ENCODE data around the gene ZNF512B. TPM values are rescaled to one million over a fixed set of nuclear protein-coding genes. Genes with fewer than 3 reads are reported as not detected.
"Not testable (repeated sequence)": the region's sequence is repeated elsewhere in the genome, so short reads cannot be mapped to it uniquely, and the experiment has no call there.

The ZNF512B gene
- total RNA-seq (2014; rRNA removed; shearing (Covaris generic)) = 0.34 and 0.38 TPM in 2 replicates

DNA sequence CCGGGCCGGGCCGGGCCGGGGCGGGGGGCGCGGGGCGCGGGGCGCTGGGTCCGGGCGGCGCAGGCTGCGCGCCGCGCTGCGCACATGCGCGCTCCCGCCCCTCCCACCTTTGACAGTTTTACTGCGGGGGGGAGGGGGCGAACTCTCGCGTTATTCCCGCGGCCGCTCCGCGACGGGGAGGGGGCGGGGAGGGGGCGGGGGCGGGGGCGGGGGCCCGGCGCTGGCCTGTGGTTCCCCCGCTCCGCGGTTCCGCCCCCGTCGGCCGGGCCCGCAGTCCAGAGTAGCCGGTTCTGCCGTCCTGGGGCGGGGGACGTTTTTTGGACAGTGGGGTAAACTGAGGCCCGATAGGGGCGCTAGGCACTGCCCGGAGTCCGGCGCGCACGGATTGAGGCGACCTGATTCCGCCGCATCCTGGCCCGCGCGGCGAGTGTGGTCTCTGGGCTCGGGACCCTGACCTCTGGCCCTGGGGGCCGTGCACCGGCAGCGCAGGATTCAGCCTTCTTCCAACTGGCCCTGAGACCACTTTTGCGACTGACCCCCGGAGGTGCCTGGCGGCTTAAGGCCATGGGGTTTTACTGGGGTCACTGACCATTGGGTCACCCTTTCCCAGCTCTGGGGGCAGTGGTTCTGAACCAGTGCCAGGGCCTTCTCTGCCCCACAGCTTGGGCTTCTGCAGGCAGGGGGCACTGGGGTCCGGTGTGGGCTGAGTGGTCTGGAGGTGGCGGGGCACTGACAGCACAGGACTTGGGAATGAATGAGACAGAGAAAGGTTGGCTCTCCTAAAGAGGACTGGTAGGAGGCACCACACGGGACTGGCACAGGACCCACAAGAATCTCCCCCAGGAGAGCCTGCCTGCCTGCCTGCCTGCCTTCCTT is at the start of gene ZNF512B:
Gene ZNF512B, minus strand, starts transcription at position 93 of the 876 bp plus-strand sequence. CDS start 1,980 bp downstream, outside the sequence.
- DNase-seq (ENCODE audit: low spot score) = no peak

GRCh38 chr20:64015635-64016034 is 45.9 kb upstream of the ZNF512B start:
- DNase-seq (ENCODE audit: low spot score) = no peak

DNA sequence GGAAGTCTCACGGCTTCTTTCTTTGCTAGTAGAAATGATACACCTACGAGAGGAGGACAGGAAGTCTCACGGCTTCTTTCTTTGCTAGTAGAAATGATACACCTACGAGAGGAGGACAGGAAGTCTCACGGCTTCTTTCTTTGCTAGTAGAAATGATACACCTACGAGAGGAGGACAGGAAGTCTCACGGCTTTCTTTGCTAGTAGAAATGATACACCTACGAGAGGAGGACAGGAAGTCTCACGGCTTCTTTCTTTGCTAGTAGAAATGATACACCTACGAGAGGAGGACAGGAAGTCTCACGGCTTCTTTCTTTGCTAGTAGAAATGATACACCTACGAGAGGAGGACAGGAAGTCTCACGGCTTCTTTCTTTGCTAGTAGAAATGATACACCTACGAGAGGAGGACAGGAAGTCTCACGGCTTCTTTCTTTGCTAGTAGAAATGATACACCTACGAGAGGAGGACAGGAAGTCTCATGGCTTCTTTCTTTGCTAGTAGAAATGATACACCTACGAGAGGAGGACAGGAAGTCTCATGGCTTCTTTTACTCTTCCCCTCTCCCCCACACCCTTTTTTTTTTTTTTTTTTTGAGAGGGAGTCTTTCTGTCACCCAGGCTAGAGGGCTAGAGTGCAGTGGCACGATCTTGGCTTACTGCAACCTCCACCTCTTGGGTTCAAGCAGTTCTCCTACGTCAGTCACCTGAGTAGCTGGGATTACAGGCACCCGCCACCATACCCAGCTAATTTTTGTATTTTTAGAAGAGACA is 42.8 kb upstream of the ZNF512B start:
- DNase-seq (ENCODE audit: low spot score) = not testable (repeated sequence)

- DNase-seq (ENCODE audit: low spot score) = no peak
These were observed 41.6 kb upstream of the ZNF512B start for GRCh38 chr20:64011366-64011779.

DNA sequence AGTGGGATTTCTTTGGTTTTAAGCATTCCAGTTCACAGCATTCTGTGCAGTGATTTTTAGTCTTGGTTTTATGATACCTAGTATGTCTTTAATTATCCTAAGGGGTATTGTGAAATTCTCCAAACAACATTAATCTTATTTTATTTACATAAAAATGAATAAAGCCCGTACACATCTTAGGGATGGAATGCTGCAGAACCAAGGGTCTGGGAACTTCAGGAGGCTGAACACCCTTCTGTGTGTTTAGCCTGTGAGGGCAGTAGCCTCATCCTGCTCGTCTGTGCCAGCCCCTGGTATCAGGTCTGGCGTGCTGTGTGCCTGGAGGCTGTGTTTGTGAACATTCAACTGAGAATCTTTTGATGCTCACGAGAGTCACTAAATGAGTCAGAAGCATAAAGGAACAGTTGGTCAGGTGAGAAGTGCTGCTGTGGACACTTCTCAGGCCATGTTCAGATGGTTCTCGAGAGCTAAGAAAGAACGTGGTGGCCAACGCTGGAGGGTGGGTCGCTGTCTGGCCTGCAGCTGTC is 41.0 kb upstream of the ZNF512B start:
- DNase-seq (ENCODE audit: low spot score) = no peak

DNA sequence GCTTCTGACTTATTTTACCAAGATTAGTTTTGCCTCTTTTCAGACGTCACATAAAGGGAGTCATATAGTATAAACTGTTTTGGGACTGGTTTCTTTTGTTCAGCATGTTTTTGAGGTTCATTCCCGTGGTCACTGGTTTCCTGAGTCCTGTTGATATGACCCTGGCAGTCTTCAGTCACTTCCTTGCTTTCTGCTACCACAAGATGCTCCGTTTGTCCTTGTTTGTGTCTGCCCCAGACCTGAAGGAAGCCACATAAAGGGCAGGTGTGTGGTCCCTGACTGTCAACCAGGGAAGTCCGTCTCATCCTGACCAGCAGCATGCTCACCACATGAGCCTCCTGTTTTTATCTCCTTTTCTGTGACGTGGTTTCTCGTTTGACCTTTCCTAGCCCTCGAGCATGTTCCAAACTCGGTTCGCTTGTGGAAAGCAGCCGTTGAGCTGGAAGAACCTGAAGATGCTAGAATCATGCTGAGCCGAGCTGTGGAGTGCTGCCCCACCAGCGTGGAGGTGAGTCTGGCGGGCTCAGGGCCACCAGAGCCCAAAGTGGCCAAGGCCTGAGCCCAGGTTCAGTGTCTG is 40.2 kb upstream of the ZNF512B start:
- DNase-seq (ENCODE audit: low spot score) = no peak

DNA sequence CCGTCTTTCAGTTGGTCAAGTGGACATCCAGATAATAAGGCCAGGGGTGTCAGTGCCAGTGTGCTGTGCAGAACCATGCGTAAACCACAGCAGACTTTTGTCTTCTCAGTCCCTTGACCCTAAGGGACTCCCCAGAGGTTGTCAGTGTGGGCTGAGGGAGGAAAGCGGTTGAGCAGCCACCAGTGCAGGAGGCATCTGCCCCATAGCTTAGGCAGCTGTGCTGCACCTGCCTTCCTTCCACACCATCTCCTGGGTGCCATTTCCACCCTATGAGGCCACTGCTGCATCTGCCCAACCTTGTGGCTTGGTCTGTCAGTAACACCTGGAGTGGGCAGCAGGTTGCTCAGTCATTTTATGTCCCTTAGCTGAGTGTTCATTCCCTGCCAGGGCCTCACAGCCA is 37.2 kb upstream of the ZNF512B start:
- no peak for DNase-seq (ENCODE audit: low spot score)

DNA sequence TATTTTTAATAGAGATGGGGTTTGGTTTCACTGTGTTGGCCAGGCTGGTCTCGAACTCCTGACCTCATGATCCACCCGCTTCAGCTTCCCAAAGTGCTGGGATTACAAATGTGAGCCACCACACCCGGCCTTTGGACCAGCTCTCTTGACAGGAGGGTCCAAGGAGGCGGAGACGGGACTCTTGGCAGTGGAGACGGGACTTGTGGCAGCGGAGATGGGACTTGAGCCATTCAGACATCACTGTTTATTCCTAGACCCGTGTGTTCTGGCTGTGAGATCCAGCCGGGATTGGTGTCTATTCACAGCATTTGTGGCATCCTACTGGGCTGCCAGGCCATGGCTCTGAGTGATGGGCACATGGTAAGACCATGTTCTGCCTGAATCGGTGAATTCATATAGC is 36.8 kb upstream of the ZNF512B start:
- DNase-seq (ENCODE audit: low spot score) = no peak

DNA sequence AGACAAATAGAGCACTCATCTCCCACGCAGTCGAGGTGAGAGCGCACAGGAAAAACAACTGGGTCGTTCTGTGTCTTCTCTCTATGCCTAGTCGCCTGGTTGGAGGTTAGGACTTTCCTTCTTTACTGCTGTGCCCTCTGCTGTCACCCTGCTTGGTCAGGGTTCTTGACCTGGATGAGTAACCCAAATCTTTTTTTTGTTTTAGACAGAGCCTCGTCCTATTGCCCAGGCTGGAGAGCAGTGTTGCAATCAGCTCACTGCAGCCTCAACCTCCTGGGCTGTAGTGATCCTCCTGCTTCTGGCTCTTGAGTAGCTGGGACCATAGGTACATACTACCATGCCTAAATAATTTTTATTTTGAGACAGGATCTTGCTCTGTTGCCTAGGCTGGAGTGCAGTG is 35.7 kb upstream of the ZNF512B start:
- no peak for DNase-seq (ENCODE audit: low spot score)

DNA sequence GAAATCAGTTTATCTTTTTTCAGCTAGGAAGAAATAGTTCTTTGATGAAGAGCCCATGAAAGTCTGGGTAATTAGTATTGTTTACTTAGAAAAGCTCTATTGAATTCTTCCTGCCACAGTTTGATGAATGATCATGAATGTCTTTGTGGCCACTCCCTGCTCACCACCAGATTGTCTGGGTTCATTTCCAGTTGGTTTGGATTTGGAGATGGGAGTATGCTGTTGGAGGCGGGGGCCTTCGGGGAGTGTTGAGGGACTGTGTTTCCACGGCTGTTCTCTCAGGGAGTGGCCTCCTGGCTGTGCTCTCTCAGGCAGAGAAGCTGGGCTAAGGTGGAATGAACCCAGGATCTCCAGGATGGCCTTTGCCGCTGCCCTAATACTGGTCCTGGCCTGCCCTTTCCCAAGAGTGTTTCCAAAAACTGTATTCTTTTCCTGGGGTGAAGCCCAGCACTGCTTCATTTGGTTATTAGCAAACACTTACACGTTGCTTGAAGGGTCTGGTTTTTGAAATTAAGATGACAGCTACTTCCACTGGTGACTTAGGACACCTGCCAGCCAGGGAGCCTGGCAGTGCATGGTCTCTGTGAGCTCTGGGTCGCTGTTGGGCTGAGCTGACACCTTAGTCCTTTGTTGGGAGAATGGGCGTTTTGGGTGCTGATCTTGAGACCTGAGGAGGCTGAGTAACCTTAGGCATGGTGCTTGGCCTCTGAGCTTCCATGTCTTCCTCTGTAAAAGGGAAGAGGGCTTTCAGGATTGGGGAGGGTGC is 34.4 kb upstream of the ZNF512B start:
- no peak for DNase-seq (ENCODE audit: low spot score)

- DNase-seq (ENCODE audit: low spot score) = no peak
These were observed 31.9 kb upstream of the ZNF512B start for GRCh38 chr20:64001607-64002011.

GRCh38 chr20:64000906-64001305 is 31.2 kb upstream of the ZNF512B start:
- no peak for DNase-seq (ENCODE audit: low spot score)

GRCh38 chr20:63982937-63983336 is 13.2 kb upstream of the ZNF512B start:
- no peak for DNase-seq (ENCODE audit: low spot score)

DNA sequence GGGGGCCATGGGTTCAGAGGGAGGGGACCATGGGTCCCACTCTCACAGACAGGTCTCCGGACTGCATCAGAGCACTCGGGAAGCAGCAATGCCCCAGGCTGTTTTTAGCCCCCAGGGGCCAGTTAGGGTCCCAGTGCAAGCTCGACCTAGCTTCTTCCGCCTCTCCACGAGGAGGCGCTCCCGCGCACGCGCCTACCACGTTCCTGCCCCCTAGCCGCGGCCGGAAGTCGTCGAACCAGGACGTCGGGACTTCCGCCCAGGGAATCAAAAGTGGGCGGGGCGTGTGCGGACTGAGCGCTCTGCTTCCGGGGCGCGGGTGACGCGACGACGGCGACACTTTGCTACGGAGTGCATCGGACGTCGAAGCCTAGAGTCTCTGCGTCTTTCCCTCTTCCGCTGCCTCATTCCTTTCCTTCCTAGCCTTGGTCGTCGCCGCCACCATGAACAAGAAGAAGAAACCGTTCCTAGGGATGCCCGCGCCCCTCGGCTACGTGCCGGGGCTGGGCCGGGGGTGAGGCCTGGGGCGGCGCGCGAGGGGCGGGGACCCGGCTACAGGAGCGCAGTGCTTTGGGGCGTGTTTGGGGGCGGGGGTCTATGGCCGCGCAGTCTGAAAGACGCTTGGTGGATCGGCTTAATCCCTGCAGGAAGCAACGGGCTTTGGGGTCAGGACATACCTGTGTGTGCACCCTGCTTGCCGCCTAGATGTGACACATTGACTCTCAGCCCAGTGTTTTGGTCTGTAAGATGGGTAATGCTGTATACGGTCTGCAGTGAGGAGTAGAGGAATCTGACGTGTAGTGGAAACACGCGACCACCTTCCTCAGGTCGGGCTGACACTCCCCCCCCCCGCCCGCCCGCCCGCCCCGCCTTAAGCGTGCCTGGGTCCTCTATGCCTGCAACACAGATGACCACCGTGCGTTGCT is 11.3 kb upstream of the ZNF512B start, which contains the start of gene PRPF6:
Gene PRPF6, plus strand, starts transcription at position 327 of the 923 bp plus-strand sequence. Its CDS starts 114 bp downstream, at position 441.
- DNase-seq (ENCODE audit: low spot score) = peak; percentile 100

- DNase-seq (ENCODE audit: low spot score) = no peak
These were observed 10.6 kb upstream of the ZNF512B start for GRCh38 chr20:63980317-63980805.

DNA sequence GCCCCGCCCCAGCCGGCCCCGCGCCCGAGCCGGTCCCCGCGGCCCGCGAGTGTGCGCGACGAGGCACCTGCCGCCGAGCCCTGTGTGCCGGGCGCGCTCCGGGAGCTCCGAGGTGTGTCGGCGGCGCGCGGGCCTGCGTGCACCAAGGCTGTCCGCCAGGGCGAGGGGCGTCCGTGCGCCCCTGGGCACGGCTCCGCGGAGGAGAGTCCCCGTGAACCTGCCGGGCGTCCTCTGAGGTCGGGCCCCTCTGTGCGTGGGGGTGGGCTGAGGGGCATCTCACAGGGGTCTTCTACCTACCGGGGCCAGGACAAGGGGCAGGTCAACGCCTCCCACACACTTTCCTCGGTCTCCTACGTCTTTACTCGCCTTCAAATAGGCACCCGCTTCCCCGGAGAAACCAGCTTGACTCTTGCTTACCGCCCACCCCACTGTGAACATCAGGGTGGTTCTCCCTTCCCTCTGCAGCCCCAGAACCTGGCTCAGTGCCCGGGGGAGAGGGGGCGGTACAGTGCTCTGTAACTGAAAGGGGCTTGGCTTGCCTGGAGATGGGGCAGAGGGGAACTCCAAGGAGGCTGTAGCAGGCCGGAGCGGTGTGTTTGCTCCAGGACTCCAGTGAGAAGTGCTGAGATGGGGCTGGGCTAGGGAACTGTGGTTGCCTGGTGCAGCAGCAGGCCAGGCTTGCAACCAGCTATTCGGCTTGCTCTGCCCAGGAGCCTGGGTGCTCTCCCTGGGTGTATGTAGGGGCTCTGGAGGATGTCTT is 10.0 kb upstream of the ZNF512B start, which contains the start of gene SAMD10:
Gene SAMD10, minus strand, starts transcription at position 86 of the 760 bp plus-strand sequence. CDS start 175 bp downstream, outside the sequence.
- peak; percentile 88 for DNase-seq (ENCODE audit: low spot score)

GRCh38 chr20:63979229-63979556 is 9.5 kb upstream of the ZNF512B start:
- DNase-seq (ENCODE audit: low spot score) = no peak

DNA sequence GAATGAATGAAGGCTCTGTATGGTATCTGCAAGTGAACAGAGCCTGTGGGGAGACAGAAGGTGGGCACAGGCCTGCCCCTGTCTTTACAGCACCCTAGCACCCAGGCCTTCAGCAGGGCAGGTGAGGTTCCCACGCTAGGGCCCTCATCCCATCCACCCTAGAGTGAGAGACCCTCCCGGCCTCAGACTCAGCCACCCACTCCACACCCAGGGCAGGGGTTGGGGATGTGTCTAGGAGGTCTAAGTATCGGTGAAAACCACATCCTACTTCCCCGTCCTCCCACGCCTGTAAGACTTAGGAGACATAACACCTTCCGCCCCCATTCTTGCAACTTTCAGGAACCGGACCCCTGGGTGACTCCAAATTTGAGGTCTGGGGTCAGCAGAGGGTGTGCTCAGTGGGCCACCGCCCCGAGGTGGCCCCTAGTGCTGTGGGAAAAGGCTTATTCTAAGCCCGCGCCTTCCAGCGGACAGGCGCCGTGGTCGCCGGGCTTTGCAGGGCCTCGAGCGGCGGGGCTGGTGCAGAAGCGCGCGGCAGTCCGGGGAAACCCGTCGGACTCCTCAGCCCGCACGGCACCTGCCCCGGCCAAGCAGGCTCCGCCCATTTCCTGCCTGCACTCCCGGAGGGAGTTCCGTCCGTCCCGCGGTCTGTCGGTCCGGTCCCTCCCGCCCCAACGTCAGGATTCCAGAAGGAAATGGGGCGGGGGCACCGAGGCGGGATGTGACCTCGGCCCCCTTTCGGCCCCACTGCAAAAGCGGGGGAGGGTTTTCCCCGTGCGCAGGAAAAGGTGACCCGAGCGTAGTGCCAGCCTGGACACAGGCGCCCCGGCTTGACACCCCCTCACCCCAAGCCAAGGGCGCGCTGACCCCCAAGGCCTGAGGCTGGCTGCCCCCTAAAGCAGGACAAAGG is 8.8 kb upstream of the ZNF512B start:
- peak; percentile 96 for DNase-seq (ENCODE audit: low spot score)

All from HT-29 (cell line).